OCI-LY1 (cell line): ENCODE data around the gene HORMAD2.

Experiments used
- H2AFZ ChIP-seq: fragments of 200-600 bp; sonication (generic), shearing (Covaris generic); 2 replicates; pipeline ENCODE4 v1.6.0; 2014; ENCODE audit warnings: antibody characterized with exemption, mild to moderate bottlenecking, low read length
- H3F3A ChIP-seq: fragments of 200-600 bp; sonication (generic), shearing (Covaris generic); 2 replicates; pipeline ENCODE4 v1.6.0; 2014; ENCODE audit warnings: mild to moderate bottlenecking, antibody characterized with exemption, low read length, moderate library complexity; ENCODE audit not compliant: insufficient read depth
- H3K27ac ChIP-seq: fragments of 200-600 bp; sonication (generic); 2 replicates; pipeline ENCODE4 v1.5.1; 2014; ENCODE audit warnings: low read length, mixed run types, mild to moderate bottlenecking, low read depth; ENCODE audit not compliant: poor library complexity, severe bottlenecking
- H3K27me3 ChIP-seq: fragments of 200-600 bp; sonication (generic); 2 replicates; pipeline ENCODE4 v1.6.0; 2014; ENCODE audit warnings: antibody characterized with exemption, mild to moderate bottlenecking, low read length, moderate library complexity; ENCODE audit not compliant: insufficient read depth
- H3K36me3 ChIP-seq: fragments of 200-600 bp; sonication (generic); 2 replicates; pipeline ENCODE4 v1.6.1; 2014; ENCODE audit warnings: mild to moderate bottlenecking, antibody characterized with exemption, low read length, moderate library complexity, mixed read lengths; ENCODE audit not compliant: insufficient read depth
- H3K4me1 ChIP-seq: fragments of 200-600 bp; sonication (generic); 2 replicates; pipeline ENCODE4 v1.5.1; 2014; ENCODE audit warnings: mild to moderate bottlenecking, low read length, moderate library complexity; ENCODE audit not compliant: insufficient read depth, severe bottlenecking
- H3K4me2 ChIP-seq: fragments of 200-600 bp; sonication (generic), shearing (Covaris generic); 2 replicates; pipeline ENCODE4 v1.6.1; 2014; ENCODE audit warnings: low read length
- H3K4me3 ChIP-seq: fragments of 200-600 bp; sonication (generic); 2 replicates; pipeline ENCODE4 v1.5.1; 2014; ENCODE audit warnings: low read length, low read depth, mild to moderate bottlenecking, mixed read lengths; ENCODE audit not compliant: poor library complexity, severe bottlenecking
- H3K79me2 ChIP-seq: fragments of 200-600 bp; shearing (Covaris generic); 2 replicates; pipeline ENCODE4 v1.6.1; 2016; ENCODE audit warnings: mixed run types, low read length, mixed read lengths; ENCODE audit not compliant: insufficient read depth
- H3K9ac ChIP-seq: fragments of 200-600 bp; sonication (generic), shearing (Covaris generic); 2 replicates; pipeline ENCODE4 v1.6.1; 2014; ENCODE audit warnings: mild to moderate bottlenecking, low read length, mixed read lengths
- H3K9me2 ChIP-seq: fragments of 200-600 bp; sonication (generic), shearing (Covaris generic); 2 replicates; pipeline ENCODE4 v1.6.1; 2014; ENCODE audit warnings: low read depth, mild to moderate bottlenecking, low read length, mixed read lengths
- H3K9me3 ChIP-seq: fragments of 200-600 bp; shearing (Covaris generic); 2 replicates; pipeline ENCODE4 v1.6.1; 2014; ENCODE audit warnings: low read length, mixed read lengths
- H4K20me1 ChIP-seq: fragments of 200-600 bp; sonication (generic), shearing (Covaris generic); 2 replicates; pipeline ENCODE4 v1.6.0; 2016; ENCODE audit warnings: mild to moderate bottlenecking, low read length; ENCODE audit not compliant: insufficient read depth
- EZH2 ChIP-seq: fragments of 200-600 bp; sonication (generic), shearing (Covaris generic); IDR thresholded peaks from 2 replicates; pipeline ENCODE4 v1.8.0; 2017; ENCODE audit warnings: borderline replicate concordance, mixed run types, mild to moderate bottlenecking, antibody characterized with exemption, low read length, moderate library complexity, mixed read lengths
- TF ChIP-seq, protein P1 (sequence below): fragments of 200-600 bp; sonication (generic), shearing (Covaris generic); IDR thresholded peaks from 2 replicates; pipeline ENCODE4 v1.5.1; 2017; ENCODE audit warnings: mild to moderate bottlenecking, antibody characterized with exemption, low read length, moderate library complexity, mixed read lengths

HORMAD2 gene

DNA sequence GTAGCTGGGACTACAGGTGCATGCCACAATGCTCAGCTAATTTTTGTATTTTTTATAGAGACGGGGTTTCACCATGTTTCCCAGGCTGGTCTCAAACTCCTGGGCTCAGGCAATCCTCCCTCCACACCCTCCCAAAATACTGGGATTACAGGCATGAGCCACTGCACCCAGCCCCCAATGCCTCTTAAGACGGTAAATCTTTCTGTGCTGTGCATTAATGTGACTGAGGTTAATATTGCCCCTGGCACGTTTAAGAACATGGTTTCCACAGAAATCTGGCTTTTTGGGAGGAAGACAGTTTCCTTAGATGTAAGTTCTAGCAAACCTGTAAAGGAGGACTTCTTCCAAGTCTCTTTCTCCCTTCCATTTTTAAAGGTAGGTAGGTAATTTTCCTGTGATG, 6.1 kb upstream of the HORMAD2 start:
- no peaks in the 10 kb centered on the region for H3K36me3 ChIP-seq
- no peaks in the 10 kb centered on the region for H3F3A ChIP-seq
- H2AFZ ChIP-seq = no peak overlapping the region
- no peak overlapping the region for H3K27ac ChIP-seq
- no peaks in the 10 kb centered on the region for H3K9me3 ChIP-seq
- H3K4me1 ChIP-seq = no peaks in the 10 kb centered on the region
- H3K4me2 ChIP-seq = no peak overlapping the region
- H3K9ac ChIP-seq = no peak overlapping the region
- no peaks in the 10 kb centered on the region for H4K20me1 ChIP-seq
- TF ChIP-seq, protein P1, sequence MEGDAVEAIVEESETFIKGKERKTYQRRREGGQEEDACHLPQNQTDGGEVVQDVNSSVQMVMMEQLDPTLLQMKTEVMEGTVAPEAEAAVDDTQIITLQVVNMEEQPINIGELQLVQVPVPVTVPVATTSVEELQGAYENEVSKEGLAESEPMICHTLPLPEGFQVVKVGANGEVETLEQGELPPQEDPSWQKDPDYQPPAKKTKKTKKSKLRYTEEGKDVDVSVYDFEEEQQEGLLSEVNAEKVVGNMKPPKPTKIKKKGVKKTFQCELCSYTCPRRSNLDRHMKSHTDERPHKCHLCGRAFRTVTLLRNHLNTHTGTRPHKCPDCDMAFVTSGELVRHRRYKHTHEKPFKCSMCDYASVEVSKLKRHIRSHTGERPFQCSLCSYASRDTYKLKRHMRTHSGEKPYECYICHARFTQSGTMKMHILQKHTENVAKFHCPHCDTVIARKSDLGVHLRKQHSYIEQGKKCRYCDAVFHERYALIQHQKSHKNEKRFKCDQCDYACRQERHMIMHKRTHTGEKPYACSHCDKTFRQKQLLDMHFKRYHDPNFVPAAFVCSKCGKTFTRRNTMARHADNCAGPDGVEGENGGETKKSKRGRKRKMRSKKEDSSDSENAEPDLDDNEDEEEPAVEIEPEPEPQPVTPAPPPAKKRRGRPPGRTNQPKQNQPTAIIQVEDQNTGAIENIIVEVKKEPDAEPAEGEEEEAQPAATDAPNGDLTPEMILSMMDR = no peak
- no peak for TF ChIP-seq EZH2
- no peak overlapping the region for H3K4me3 ChIP-seq
- no peaks in the 10 kb centered on the region for H3K79me2 ChIP-seq
- no peaks in the 10 kb centered on the region for H3K9me2 ChIP-seq
- H3K27me3 ChIP-seq = no peaks in the 10 kb centered on the region; the same call in 1 of the 2 replicates

DNA sequence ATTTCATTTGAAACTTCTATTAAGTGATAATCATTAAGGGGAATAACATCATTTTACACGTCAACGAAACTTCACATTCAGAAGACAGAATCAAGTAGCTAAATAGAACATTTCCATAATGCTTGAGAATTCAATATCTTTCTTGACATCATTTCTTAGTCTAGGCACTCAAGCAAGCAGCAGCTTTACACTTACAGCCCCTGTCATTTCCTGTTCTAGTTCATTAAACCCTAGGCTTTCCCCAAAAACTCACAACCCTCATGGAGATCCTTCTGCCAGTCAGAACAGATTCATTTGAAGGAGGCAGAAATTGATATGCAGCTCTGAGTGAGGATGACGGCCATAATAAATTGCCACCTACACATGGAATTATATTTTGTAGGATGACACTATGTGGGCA, 5.3 kb upstream of the HORMAD2 start:
- H3K9me3 ChIP-seq = no peaks in the 10 kb centered on the region
- no peak overlapping the region for H3K9ac ChIP-seq
- no peak for TF ChIP-seq EZH2
- TF ChIP-seq, protein P1 = no peak
- no peak overlapping the region for H2AFZ ChIP-seq
- no peak overlapping the region for H3K27ac ChIP-seq
- no peaks in the 10 kb centered on the region for H3K4me1 ChIP-seq
- no peak overlapping the region for H3K4me2 ChIP-seq
- no peaks in the 10 kb centered on the region for H3K9me2 ChIP-seq
- H4K20me1 ChIP-seq = no peaks in the 10 kb centered on the region
- H3K36me3 ChIP-seq = no peaks in the 10 kb centered on the region
- no peak overlapping the region for H3K4me3 ChIP-seq
- no peaks in the 10 kb centered on the region for H3K79me2 ChIP-seq
- H3F3A ChIP-seq = no peaks in the 10 kb centered on the region
- no peaks in the 10 kb centered on the region; the same call in 1 of the 2 replicates for H3K27me3 ChIP-seq

DNA sequence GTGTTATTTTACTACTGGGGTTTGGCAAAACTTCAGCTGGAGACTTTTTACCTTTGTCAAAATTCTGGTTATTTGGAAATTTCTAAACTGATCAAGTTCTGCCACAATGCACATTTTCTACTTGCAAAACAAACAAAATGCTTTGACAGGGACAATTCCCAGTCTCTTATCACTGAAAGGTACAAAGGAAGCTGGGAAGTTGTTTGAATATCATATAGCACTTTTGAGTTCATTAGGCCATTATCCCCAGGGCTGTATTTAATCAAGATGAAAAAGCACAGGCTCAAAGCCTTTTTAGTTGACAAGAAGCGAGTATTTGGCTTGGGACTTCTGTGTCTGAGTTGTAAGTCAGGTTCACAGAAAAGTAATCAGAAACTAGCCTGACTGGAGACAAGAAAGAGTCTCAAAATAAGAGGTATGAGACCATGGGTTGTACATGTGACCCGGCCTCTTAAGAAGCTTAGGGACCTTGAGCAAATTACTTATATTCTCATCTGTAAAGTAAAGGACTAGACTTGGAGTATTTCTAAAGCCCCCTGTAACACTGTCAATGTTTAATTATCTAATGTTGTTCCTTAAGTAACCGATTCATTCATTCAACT, 2.9 kb upstream of the HORMAD2 start:
- no peaks in the 10 kb centered on the region for H3K79me2 ChIP-seq
- H3F3A ChIP-seq = no peaks in the 10 kb centered on the region
- H3K27me3 ChIP-seq = no peaks in the 10 kb centered on the region; the same call in 1 of the 2 replicates
- no peaks in the 10 kb centered on the region for H4K20me1 ChIP-seq
- H3K36me3 ChIP-seq = no peaks in the 10 kb centered on the region
- H3K9ac ChIP-seq = no peak overlapping the region
- no peaks in the 10 kb centered on the region for H3K9me3 ChIP-seq
- no peak overlapping the region for H2AFZ ChIP-seq
- no peaks in the 10 kb centered on the region for H3K9me2 ChIP-seq
- TF ChIP-seq, protein P1 = no peak
- TF ChIP-seq EZH2 = no peak
- no peak overlapping the region for H3K27ac ChIP-seq
- no peak overlapping the region for H3K4me2 ChIP-seq
- no peaks in the 10 kb centered on the region for H3K4me1 ChIP-seq
- H3K4me3 ChIP-seq = no peak overlapping the region
